ENCODE measurements around the gene SLCO1B1. TPM values are rescaled to one million over a fixed set of nuclear protein-coding genes. Genes with fewer than 3 reads are reported as not detected.

The SLCO1B1 gene
- total and polyA plus RNA-seq, 2 of the 8 experiments (the other 6 are each of a cell fraction or from before 2014, with no cell fraction given): 0.13 TPM; not detected in 1

DNA sequence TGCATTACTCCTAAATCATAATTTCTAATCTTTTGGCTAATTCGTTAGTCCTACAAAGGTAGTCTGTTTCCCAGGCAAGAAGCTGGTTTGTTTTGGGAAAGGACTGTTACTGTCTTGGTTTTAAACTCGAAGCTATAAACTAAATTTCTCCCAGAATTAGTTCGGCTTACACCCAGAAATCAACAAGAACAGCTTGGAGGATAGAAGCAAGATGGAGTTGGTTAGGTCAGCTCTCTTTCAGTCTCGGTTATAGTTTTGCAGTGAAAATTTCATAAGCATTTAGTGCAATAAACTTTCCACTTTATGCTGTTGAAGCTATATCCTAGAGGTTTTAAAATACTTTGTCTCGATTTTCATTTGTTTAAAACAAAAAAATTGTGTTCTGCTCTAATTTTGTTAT, 103.4 kb downstream of the SLCO1B1 start (continued):
- TF ChIP-seq CHD7 (IDR thresholded peaks at IDR 0.05; ENCODE audit: insufficient replicate concordance, low read length): no peak
- TF ChIP-seq POLR2AphosphoS5 (IDR thresholded peaks at IDR 0.05; ENCODE audit: low read depth, low read length): no peak
- TF ChIP-seq EP300 (IDR thresholded peaks at IDR 0.05; ENCODE audit: borderline replicate concordance in 1 of 2, low read depth in 2 of 2, low read length in 2 of 2): no peak
- TF ChIP-seq ASH2L (IDR thresholded peaks at IDR 0.05; ENCODE audit: low read length): no peak
- no peak for TF ChIP-seq CBX8 (IDR thresholded peaks at IDR 0.05; ENCODE audit: borderline replicate concordance, low read depth, low read length)
- TF ChIP-seq CTBP2 (IDR thresholded peaks at IDR 0.05; ENCODE audit: borderline replicate concordance, insufficient read depth, insufficient read length, low read length): no peak
- TF ChIP-seq BRCA1 (IDR thresholded peaks at IDR 0.05; ENCODE audit: low read depth, low read length): no peak
- TF ChIP-seq GTF2F1 (IDR thresholded peaks at IDR 0.05; ENCODE audit: borderline replicate concordance, low read depth, low read length): no peak
- no peak for TF ChIP-seq POU5F1 (IDR thresholded peaks at IDR 0.05; ENCODE audit: low read depth, low read length)
- no peak for TF ChIP-seq SUZ12 (IDR thresholded peaks at IDR 0.05; ENCODE audit: low read length)
- no peak for TF ChIP-seq JUN (IDR thresholded peaks at IDR 0.05; ENCODE audit: low read depth, low read length)
- no peak for TF ChIP-seq SIRT6 (IDR thresholded peaks at IDR 0.05; ENCODE audit: low read length)
- no peak for TF ChIP-seq CEBPB (IDR thresholded peaks at IDR 0.05; ENCODE audit: low read depth, low read length)

Measured in H1 (cell line).